K562 treated with DMSO at 1 percent for 48 hours (cell line): ENCODE results near the gene TMEM126A. TPM values are rescaled to one million over a fixed set of nuclear protein-coding genes. Genes with fewer than 3 reads are reported as not detected.

Experiments used
- total RNA-seq: library from RNA; unstranded; fragments of 300-600 nt; gene quantifications from 2 replicates; pipeline ENCODE4 v1.2.3, GENCODE V29; 2022; ENCODE audit warnings: low replicate concordance; ENCODE audit errors: extremely low read depth

Gene TMEM126A
- not detected in 2 replicates for total RNA-seq

DNA sequence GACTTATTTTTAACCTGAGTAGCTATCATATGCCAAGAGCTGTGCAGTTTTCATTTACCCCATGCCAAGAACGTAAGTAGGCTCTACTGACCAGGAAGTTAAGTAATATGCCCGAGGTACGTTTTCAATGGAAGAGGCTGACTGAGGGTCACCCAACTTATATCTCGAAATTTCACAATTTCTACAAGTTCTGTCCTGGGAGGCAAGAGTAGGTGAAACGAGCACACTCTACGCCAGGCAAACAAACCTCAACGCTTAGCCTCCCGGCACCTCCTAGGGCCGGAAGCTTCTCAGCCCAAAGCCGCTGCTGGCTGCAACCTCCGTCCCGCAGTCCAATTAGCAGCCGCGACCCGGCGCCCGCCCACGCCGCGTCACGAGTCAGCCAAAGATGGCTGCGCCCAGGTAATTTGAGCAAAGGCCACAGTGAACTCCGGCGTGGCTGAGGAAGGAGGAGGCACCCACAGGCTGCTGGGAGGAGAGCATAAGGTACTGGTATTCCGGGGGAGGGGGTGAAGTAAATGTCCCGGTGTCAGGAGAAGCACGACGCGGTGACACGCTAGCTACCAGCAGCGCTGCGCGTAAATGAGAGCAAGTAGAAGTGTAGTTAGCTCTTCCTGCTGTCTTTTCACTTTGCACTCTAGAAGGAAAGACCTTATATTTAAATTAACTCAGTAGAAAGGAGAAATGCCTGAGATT lies at the start of gene TMEM126A:
TMEM126A (plus strand) TSS at position 364 of the 696 bp plus-strand sequence. CDS start 2,289 bp downstream, outside the sequence.

GRCh38 chr11:85627332-85627997 lies 20.3 kb upstream of the TMEM126A start, which contains the start of gene DLG2:
TSS of gene DLG2 (minus strand) at chr11:85627344.

GRCh38 chr11:85627998-85628770 lies 19.6 kb upstream of the TMEM126A start, which contains the start of gene TMEM126B:
TSS of gene TMEM126B (plus strand) at chr11:85628593. CDS start at chr11:85628608, 15 bp downstream.

GRCh38 chr11:85664615-85665481 lies 17.1 kb downstream of the TMEM126A start, which contains the start of gene CREBZF:
TSS of gene CREBZF (minus strand) at chr11:85665129. CDS start at chr11:85664875, 254 bp downstream.

DNA sequence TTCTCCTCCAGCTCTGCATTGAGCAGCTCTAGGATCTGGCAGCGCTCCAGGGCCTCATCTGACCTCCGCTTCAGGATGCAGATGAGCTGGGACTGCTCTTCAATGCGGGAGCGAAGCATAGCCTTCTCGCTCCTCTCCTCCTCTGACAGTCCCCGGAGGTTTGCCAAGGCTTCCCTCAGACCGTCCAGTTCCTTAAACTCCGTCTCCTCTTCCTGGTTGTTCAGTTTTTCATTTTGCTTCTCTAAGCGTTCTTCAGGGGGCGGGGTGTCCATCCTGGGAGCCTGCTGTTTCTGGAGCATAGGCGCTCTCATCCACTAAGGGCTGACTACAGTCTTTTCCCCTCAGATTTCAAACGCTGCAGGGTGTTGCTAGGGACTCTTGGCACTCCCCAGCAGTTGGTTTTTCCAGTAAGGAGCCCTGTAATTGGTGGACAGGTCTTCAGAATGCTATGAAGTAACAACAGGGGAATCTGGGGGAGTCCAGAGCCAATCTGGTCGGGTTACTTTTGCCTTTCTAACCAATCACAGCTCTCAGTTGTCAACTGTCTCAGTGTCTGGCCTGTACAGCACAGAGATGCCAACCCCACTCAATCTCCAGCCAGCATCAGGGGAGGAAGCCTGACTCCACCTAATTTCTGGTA lies 38.2 kb downstream of the TMEM126A start, which contains the start of gene CCDC89:
CCDC89 (minus strand) TSS at position 376 of the 640 bp plus-strand sequence; CDS start at position 311, 65 bp downstream.

Other genes with a start within 250 kb of the TMEM126A start
- gene DLG2, start 20.6 kb upstream of the TMEM126A start, total RNA-seq = not detected in 2 replicates
- gene TMEM126B, start 19.4 kb upstream of the TMEM126A start, total RNA-seq = not detected in 2 replicates
- gene CREBZF, start 17.2 kb downstream of the TMEM126A start, total RNA-seq = not detected in 2 replicates
- not detected in 2 replicates for gene CCDC89, start 38.2 kb downstream of the TMEM126A start, total RNA-seq
- gene SYTL2, start 163.2 kb downstream of the TMEM126A start, total RNA-seq = not detected in 2 replicates
- not detected in 2 replicates for gene CCDC83, start 207.4 kb downstream of the TMEM126A start, total RNA-seq